KMS-11 (cell line): Measurements from ENCODE around the gene AK5.

Experiments
- H2AFZ ChIP-seq: fragments of 200-600 bp; sonication (generic); 2 replicates; pipeline ENCODE4 v1.6.1; 2016; ENCODE audit warnings: antibody characterized with exemption, mixed run types, low read depth
- H3K27ac ChIP-seq: fragments of 200-600 bp; sonication (generic); 2 replicates; pipeline ENCODE4 v1.6.1; 2016; ENCODE audit warnings: mild to moderate bottlenecking, mixed run types
- H3K27me3 ChIP-seq: fragments of 200-600 bp; sonication (generic); 2 replicates; pipeline ENCODE4 v1.6.1; 2017; ENCODE audit warnings: mild to moderate bottlenecking, low read depth, mixed run types, moderate library complexity; ENCODE audit not compliant: insufficient read depth
- H3K36me3 ChIP-seq: fragments of 200-600 bp; sonication (generic); 2 replicates; pipeline ENCODE4 v1.6.1; 2017; ENCODE audit warnings: mild to moderate bottlenecking, mixed run types; ENCODE audit not compliant: insufficient read depth
- H3K4me1 ChIP-seq: fragments of 200-600 bp; sonication (generic); 2 replicates; pipeline ENCODE4 v1.6.1; 2016; ENCODE audit warnings: mild to moderate bottlenecking, low read depth, mixed run types; ENCODE audit not compliant: poor library complexity, severe bottlenecking
- H3K4me2 ChIP-seq: fragments of 200-600 bp; sonication (generic); 2 replicates; pipeline ENCODE4 v1.7.0; 2016; ENCODE audit warnings: mild to moderate bottlenecking, mixed run types
- H3K4me3 ChIP-seq: fragments of 200-600 bp; sonication (generic); IDR thresholded peaks from 2 replicates; pipeline ENCODE4 v1.6.1; 2017; ENCODE audit warnings: low read depth, low read length, mixed read lengths; ENCODE audit not compliant: insufficient read depth
- H3K79me2 ChIP-seq: fragments of 200-600 bp; sonication (generic); 2 replicates; pipeline ENCODE4 v1.6.1; 2016; ENCODE audit warnings: low read depth, mixed run types; ENCODE audit not compliant: insufficient read depth
- H3K9ac ChIP-seq: fragments of 200-600 bp; sonication (generic); 2 replicates; pipeline ENCODE4 v1.6.1; 2016; ENCODE audit warnings: mild to moderate bottlenecking, mixed run types
- H4K20me1 ChIP-seq: fragments of 200-600 bp; sonication (generic); 2 replicates; pipeline ENCODE4 v1.6.1; 2016; ENCODE audit warnings: mild to moderate bottlenecking, mixed run types; ENCODE audit not compliant: insufficient read depth
- CTCF ChIP-seq: fragments of 200-600 bp; sonication (generic); conservative IDR thresholded peaks from 2 replicates; pipeline ENCODE4 v1.6.1; 2017; ENCODE audit warnings: low read depth, mild to moderate bottlenecking, antibody characterized with exemption, low read length, moderate library complexity, mixed read lengths

Gene AK5

GRCh38 chr1:77350012-77350770 lies 68.4 kb downstream of the AK5 start:
- H3K9ac ChIP-seq: no peak overlapping the region
- H3K4me2 ChIP-seq: no peak overlapping the region
- no peak overlapping the region for H3K4me3 ChIP-seq
- no peaks in the 10 kb centered on the region for H3K27me3 ChIP-seq
- no peak overlapping the region for H3K27ac ChIP-seq
- no peak for TF ChIP-seq CTCF
- no peaks in the 10 kb centered on the region for H4K20me1 ChIP-seq
- H3K36me3 ChIP-seq: no peaks in the 10 kb centered on the region
- no peaks in the 10 kb centered on the region for H3K4me1 ChIP-seq
- no peaks in the 10 kb centered on the region for H3K79me2 ChIP-seq
- no peak overlapping the region for H2AFZ ChIP-seq

- Histone ChIP-seq H3K4me1 (no peaks in the 10 kb centered on the region), H3K27me3 (no peaks in the 10 kb centered on the region), H3K4me2 (no peak overlapping the region), H3K27ac (no peak overlapping the region), H4K20me1 (no peaks in the 10 kb centered on the region), H3K79me2 (no peaks in the 10 kb centered on the region), H2AFZ (no peak overlapping the region), H3K9ac (no peak overlapping the region), H3K36me3 (no peaks in the 10 kb centered on the region), H3K4me3 (no peak overlapping the region)
- TF ChIP-seq CTCF: no peak
These were observed 72.7 kb downstream of the AK5 start for GRCh38 chr1:77354536-77354935.

- Histone ChIP-seq H4K20me1 (no peaks in the 10 kb centered on the region), H3K27ac (no peak overlapping the region), H3K9ac (no peak overlapping the region), H3K4me1 (no peaks in the 10 kb centered on the region), H3K27me3 (no peaks in the 10 kb centered on the region), H2AFZ (no peak overlapping the region), H3K79me2 (no peaks in the 10 kb centered on the region), H3K4me3 (no peak overlapping the region), H3K4me2 (no peak overlapping the region), H3K36me3 (no peaks in the 10 kb centered on the region)
- TF ChIP-seq CTCF: no peak
These were observed 73.2 kb downstream of the AK5 start for GRCh38 chr1:77355010-77355409.

GRCh38 chr1:77356136-77356535 lies 74.3 kb downstream of the AK5 start:
- H3K27ac ChIP-seq: no peak overlapping the region
- H3K9ac ChIP-seq: no peak overlapping the region
- no peak for TF ChIP-seq CTCF
- no peaks in the 10 kb centered on the region for H3K36me3 ChIP-seq
- no peaks in the 10 kb centered on the region for H4K20me1 ChIP-seq
- H3K79me2 ChIP-seq: no peaks in the 10 kb centered on the region
- H3K4me3 ChIP-seq: no peak overlapping the region
- no peak overlapping the region for H3K4me2 ChIP-seq
- no peaks in the 10 kb centered on the region for H3K4me1 ChIP-seq
- H3K27me3 ChIP-seq: no peaks in the 10 kb centered on the region
- no peak overlapping the region for H2AFZ ChIP-seq
